ENCODE results near the gene ISM2.
A peak's percentile ranks its signal among the peaks of the same experiment; 100 is the strongest.
"Not testable (repeated sequence)": the region's sequence is repeated elsewhere in the genome, so short reads cannot be mapped to it uniquely, and the experiment has no call there.

The ISM2 gene

GRCh38 chr14:77498120-77498979, at the start of gene ISM2:
Gene ISM2, minus strand, starts transcription at chr14:77498816. Its CDS starts 23 bp downstream, at chr14:77498793.
- peak; percentile 4 to 41 for DNase-seq (ENCODE audit: low read depth in 2 of 2)

- DNase-seq (ENCODE audit: low read depth in 2 of 2): no peak
Measured at GRCh38 chr14:77547512-77548180, 49.0 kb upstream of the ISM2 start.

DNA sequence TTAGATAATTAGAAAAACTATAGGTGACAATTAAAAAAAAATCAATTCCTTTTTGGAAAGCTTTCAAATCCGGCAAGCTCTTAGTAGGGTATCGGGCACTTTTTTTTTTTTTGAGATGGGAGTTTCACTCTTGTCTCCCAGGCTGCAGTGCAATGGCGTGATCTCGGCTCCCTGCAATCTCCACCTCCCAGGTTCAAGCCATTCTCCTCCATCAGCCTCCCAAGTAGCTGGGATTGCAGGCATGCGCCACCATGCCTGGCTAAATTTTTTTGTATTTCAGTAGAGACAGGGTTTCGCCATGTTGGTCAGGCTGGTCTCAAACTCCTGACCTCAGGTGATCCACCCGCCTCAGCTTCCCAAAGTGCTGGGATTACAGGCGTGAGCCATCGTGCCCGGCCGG, 46.6 kb upstream of the ISM2 start:
- not testable (repeated sequence) for DNase-seq (ENCODE audit: low read depth in 2 of 2)

DNA sequence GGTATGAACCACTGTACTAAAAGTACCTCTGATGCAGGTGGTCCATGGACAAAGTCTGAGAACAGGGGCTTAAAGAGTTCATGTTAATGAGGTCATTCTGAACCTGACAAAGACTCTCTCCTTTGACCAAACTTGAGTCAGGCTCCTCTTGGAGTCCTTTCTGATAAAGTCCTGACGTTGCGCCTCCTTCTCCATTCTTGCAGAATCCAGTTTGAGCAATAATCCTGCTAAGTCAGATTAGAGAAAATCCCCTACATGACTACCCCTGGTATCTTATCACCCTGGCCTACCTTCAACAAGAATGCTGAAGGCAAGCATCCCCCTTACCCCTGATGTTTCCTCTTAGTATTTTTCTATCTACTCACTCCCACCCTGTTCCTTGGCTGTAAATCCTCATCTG, 46.0 kb upstream of the ISM2 start:
- DNase-seq (ENCODE audit: low read depth in 2 of 2): no peak

DNA sequence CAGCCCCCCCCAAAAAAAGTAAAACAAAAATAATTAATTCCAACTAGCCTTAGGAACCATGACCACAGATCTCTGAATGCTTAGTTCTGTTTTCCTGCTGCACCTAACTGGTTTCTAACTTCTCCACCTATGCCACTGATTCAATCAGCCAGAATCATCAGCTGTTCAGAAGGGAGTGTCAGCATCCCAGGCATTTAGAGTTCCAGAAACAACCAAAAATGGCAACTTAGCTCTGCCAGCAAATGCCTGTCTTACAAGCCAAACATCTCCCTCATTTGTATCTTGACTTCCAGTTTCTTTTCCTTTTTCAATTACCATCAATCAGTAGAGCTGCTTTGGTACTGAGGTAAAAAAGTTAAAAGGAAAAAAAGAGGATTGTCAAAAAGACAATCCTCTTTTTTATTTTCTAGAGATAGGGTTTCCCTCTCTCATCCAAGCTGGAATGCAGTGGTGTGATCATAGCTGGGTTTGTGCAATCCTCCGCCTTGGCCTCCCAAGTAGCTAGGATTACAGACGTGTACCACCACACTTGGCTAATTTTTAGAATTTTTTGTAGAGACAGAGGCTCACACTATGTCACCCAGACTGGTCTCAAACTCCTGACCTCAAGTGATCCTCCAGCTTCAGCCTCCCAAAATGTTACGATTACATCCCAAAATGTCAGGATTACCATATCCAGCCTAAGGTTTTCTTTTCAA, 45.2 kb upstream of the ISM2 start:
- DNase-seq (ENCODE audit: low read depth in 2 of 2): no peak

DNA sequence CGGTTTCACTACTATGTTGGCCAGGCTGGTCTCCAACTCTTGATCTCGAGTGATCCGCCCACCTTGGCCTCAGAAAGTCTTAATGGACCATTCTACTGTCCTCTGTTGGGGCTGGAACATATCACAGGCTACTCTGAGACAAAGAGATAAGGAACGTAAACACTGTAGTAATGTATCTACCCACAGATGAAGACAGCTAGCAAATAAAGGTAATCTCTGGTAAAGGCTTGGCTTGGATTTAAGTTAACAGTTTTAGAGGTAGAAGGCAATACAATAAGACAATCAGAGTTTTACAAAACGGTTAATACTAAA, 44.6 kb upstream of the ISM2 start:
- DNase-seq (ENCODE audit: low read depth in 2 of 2): no peak

DNA sequence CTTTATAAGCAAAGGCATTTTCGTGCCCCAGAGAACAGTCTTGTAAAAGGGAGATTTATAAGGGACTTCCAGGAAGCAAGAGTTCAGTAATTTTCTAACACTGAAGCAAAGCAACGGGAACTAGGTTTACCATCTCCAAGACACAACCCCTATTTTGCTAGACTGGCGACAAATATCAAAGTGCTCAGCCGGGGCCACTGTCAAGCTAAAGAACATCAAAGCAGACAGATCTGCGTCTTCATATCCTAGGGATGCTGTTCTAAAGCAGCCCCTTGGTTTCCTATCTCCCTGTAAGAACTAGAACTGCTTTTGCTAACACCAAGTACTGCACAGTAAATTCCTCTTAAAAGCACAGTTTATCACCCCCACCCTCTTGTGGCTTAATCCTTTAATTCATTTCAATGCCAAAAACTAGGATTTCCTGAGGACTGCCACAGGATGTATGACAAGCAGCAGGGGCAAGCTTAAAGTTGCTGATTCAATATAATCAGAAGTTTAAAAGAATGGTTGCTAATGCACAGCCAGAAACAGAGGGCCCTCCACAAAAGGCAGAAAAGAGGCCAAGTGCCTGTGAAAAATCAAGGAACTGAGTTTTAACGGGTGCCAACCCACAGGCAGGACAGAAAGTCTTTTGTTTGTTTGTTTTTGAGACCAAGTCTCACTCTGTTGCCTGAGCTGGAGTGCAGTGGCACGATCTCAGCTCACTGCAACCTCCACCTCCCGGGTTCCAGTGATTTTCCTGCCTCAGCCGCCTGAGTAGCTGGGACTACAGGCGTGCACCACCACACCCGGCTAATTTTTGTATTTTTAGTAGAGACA, 44.0 kb upstream of the ISM2 start:
- no peak for DNase-seq (ENCODE audit: low read depth in 2 of 2)

DNA sequence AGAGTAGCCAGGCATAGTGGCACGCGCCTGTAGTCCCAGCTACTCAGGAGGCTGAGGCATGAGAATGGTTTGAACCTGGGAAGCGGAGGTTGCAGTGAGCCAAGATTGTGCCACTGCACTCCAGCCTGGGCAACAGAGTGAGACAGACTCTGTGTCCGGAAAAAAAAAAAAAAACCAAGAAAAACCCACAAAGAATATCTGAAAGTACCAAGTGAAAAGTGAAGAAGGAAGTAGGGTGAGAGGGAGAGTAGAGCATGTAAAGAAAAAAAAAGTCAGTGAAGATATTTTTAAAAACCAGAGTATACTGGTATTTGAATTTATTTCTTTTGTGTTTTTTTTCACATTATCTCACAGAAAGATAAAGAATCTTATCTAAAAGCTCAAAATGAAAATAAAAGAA, 43.3 kb upstream of the ISM2 start:
- DNase-seq (ENCODE audit: low read depth in 2 of 2): no peak

DNA sequence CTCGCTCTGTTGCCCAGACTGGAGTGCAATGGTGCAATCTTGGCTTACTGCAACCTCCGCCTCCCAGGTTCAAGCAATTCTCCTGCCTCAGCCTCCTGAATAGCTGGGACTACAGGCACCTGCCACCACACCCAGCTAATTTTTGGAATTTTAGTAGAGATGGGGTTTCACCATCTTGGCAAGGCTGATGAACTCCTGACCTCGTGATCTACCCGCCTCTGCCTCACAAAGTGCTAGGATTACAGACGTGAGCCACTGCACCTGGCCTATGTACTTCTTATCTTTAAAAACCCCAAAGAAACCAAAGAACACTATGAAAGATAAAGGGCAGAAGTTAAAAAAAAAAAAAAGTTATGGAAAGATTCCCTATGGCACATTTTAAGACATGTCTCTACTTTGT, 38.3 kb upstream of the ISM2 start:
- DNase-seq (ENCODE audit: low read depth in 2 of 2): not testable (repeated sequence)

DNA sequence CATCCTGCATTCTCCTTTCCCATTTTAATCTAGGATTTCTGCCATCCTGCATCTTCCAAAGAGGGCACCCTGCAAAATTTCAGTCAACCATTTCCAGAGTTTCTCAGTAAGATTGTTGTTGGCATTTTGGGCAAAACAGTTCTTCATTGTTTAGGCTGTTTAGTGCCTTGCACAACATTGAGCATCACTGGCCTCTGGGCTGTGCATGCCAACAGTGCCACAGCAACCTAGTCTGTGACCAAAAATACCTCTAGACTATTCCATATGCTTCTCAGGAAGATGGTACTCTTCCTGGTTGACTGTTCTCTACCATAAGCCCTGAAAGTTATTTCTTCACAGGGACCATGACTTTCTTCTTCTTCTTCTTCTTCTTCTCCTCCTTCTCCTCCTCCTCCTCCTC, 32.5 kb upstream of the ISM2 start:
- DNase-seq (ENCODE audit: low read depth in 2 of 2): no peak

- DNase-seq (ENCODE audit: low read depth in 2 of 2): no peak
Measured at GRCh38 chr14:77529963-77530362, 31.3 kb upstream of the ISM2 start.

GRCh38 chr14:77529213-77529612, 30.6 kb upstream of the ISM2 start:
- no peak for DNase-seq (ENCODE audit: low read depth in 2 of 2)

- DNase-seq (ENCODE audit: low read depth in 2 of 2): not testable (repeated sequence)
Measured at GRCh38 chr14:77528701-77529100, 30.1 kb upstream of the ISM2 start.

GRCh38 chr14:77526266-77526665, 27.6 kb upstream of the ISM2 start:
- DNase-seq (ENCODE audit: low read depth in 2 of 2): no peak

DNA sequence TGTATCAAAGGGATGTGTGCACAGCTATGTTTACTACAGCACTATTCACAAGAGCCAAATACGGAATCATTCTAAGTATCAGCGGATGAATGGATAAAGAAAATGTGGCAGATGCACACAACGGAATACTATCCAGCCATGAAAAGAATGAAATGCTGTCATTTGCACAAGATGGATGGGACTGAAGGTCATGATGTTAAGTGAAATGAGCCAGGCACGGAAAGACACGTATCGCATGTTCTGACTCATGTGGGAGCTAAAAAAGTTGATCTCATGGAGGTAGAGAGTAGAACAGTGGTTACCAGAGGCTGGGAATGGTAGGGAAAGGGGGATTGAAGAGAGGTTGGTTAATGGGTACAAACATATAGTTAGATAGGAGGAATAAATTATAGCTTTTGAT, 25.9 kb upstream of the ISM2 start:
- no peak for DNase-seq (ENCODE audit: low read depth in 2 of 2)

DNA sequence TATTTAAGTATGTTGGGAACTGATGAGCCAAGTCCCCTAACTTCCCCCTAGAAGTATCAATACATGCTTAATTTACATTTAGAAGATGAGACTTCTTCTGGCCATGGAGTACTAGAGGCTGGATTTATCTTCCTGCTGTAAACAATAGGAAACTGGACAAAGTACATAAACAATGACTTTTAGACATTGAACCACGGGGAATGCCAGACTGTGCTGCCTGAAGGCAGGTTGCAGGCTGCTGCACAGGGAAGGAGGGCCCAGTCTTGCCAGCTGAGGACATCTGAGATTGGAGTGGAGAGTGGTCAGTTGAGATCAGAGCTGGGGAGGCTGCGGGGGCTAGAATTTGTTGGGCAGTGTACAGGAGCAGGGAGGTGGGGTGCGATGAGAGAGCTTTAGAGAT, 24.5 kb upstream of the ISM2 start:
- DNase-seq (ENCODE audit: low read depth in 2 of 2): no peak

DNA sequence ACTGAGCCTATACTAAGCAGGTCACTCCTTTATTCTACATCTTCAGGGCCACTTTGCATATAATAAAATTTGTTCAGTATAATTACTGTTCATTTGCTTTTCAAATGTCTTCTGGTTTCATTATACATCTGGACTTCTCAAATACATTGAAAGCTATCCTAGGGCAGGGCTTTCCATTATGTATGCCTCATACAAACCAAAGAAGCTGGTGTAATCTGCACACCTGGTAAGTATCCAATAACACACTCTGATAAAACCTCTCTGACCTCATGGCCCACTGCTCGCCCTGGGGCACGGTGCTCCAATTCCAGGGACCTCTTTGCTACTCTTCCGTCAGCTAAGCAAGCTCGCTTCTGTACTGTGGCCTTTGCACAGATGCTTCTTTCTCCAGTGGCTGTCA, 21.9 kb upstream of the ISM2 start:
- no peak for DNase-seq (ENCODE audit: low read depth in 2 of 2)

DNA sequence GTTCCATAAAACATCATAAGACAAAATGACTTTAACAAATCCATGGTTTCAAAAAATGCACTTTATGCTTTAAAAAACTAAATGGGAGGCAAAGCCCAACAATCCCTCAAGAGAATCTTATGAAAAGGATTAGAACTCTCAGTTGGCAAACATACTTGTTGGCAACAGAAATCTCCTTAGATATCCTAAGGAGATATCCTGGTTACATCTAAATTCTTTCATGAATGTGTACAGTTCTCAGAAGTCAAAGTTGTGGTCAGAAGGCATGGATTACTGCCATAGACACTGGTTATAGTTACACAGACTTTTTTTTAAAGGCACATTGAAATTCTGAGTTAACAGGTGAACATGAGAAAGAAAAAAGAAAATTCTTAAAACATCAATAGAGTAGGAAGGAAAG, 17.5 kb upstream of the ISM2 start:
- DNase-seq (ENCODE audit: low read depth in 2 of 2): no peak

- no peak for DNase-seq (ENCODE audit: low read depth in 2 of 2)
Measured at GRCh38 chr14:77511486-77512162, 13.0 kb upstream of the ISM2 start.

DNA sequence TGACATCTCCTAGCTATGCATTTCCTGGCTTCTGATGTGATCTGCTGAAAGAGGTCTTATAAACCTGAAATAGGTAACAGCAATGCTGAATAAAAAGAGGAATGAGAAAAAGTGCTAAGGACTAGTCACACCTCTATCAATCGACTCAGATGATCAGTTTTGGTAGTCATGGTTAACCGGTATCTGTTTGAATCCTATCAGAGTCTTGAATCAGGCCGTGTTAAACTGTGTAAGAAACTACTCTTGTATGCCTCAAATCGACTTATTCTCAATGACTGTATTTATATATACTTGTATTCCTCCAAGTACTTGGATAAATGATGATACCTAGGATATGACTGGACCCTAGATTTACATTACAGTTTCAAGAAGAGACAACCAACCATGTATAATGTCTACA, 10.8 kb upstream of the ISM2 start:
- DNase-seq (ENCODE audit: low read depth in 2 of 2): no peak

DNA sequence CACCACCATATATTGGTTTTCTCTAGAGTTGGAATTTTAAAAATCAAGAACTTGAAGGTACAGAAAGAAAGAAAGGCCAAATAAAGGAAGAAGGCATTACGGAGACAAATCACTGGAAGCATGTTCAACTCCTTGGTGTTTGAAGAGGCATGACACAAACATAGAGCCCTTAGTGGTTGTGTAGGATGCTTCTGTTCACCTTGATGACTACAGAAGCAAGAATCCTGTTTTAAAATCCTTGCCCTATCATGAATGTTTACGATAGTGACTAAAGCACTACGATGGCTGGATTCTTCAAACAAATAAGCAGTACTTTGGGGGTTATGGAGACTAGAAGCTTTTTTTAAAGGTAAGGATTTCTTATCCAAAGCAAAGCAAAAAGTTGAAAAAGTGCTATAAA, 10.3 kb upstream of the ISM2 start:
- DNase-seq (ENCODE audit: low read depth in 2 of 2): no peak

Measured in stimulated activated CD8-positive, alpha-beta memory T cell treated with anti-CD3 and anti-CD28 coated beads, Interleukin-7, amount 100 ng/mL, for 4 hours (primary cell).